HG03354 (cell line): ENCODE measurements around the gene KCTD14.
A peak's percentile ranks its signal among the peaks of the same experiment; 100 is the strongest.

Experiments used
- ATAC-seq: cut with Tn5 transposase; IDR thresholded peaks from one replicate; pipeline ENCODE4 v1.9.1; 2021; ENCODE audit warnings: mild to moderate bottlenecking; ENCODE audit not compliant: unreplicated experiment, poor library complexity, severe bottlenecking

Gene KCTD14

DNA sequence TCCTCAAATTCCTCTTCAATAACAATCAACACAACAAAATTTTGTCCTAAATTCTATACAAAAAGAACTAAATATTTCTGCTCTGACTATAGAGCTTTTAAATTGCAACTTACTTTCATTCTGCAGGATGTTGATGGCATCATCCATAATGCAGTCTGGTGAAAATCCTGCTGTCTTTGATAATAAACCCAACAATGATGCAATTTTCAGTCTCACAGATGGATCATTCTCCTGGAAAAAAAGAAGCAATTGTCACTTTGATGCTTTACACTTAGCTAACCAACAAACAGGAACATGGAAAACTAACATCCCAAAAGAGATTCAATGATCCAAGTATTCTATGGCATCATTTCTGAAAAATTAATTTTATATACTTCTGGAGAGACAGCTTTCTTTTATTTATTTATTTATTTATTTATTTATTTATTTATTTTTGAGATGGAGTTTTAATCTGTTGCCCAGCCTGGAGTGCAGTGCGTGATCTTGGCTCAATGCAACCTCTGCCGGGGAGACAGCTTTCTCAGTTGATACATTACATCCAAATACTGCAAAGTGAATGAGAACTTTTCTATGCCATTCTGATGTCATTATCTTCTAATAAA is 41.6 kb downstream of the KCTD14 start:
- no peak for ATAC-seq

DNA sequence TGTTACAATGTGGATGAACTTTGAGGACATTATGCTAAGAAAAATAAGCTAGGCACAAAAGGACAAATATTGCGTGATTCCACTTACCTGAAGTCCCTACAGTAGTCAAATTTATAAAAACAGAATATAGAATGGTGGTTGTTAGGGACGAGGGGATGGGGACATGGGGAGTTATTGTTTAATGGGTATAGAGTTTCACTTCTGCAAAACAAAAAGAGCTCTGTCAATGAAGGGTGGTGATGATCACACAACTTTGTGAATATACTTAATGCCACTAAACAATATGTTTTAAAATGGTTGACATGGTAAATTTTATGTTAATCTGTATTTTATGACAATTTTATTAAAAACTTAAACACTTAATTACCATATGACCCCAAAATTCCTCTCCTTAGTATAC is 54.7 kb downstream of the KCTD14 start:
- ATAC-seq, result peak; percentile 93

DNA sequence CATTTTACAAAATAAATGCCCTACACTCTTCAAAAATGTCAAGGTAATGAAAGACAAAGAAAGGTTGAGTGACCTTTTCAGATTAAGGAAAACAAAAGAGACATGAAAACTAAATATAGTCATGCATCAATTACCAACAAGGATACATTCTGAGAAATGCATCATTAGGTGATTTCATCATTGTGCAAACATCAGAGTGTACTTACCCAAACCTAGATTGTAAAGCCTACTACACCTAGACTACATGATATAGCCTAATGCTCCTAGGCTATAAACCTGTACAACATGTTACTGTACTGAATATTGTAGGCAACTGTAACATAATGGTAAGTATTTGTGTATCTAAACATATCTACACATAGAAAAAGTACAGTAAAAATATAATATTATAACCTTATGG is 55.3 kb downstream of the KCTD14 start:
- no peak for ATAC-seq

DNA sequence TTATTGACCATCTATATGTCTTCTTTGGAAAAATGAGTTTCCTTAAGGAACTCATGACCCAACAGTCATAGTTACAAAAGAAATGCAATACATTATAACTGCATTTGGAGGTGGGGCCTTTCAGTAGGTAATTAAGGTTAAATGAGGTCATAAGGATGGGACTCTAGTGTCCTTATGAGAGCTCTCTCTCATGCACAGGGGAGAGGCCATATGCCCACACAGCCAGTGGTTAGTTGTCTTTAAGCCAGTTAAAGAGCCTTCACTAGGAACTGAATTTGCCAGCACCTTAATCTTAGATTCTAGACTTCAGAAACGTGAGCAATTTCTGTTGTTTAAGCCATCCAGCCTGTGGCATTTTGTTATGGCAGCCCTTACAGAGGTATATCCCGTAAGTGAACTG is 56.0 kb downstream of the KCTD14 start:
- no peak for ATAC-seq

DNA sequence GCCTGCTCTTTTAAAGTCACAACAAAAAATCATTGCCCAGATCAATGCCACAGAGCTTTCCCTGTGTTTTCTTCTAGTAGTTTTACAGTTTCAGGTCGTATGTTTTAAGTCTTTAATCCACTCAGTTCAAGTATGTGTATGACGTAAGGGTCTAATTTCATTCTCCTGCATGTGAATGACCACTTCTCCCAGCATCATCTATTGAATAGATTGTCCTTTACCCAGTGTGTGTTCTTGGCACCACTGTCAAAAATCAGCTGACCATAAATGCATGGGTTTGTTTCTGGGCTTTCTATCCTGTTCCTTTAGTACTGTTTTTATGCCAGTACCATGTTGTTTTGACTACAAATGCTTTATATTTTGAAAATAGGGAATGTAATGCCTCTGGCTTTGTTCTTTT is 56.7 kb downstream of the KCTD14 start:
- ATAC-seq, result no peak
